ENCODE measurements around the gene DYNLT4. TPM values are rescaled to one million over a fixed set of nuclear protein-coding genes. Genes with fewer than 3 reads are reported as not detected.

DYNLT4 gene
- total and polyA plus RNA-seq, 4 donors = 0.29 to 0.50 TPM; not detected in 2

DNA sequence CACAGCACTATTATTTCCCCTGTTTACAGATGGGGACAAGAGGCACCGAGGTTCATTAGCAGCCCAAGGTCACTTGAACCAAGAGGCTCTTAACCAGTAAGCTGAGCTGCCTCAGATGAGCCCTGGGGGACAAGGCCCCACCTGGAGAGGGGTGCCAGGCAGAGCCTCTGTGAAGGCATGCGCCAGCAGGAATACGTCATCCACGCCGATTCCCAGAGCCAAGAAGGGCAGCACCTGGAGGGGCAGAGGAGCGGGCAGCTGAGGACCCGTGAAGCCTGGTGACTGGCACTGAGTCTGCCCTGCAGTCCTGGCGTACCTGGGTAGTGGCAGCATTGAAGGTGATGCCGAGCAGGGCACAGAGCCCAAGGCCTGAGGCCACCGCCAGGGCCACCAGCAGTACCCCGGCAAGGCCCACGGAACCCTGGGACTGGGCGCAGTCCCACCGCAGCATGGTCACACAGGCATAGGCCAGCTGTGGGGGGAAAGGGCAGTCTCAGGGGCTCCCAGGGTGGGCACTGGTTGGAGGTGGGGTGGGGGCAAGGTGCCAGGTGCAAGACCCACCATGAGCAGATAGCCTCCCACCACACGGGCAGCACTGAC, 21.8 kb upstream of the DYNLT4 start:
- no peak for TF ChIP-seq SP1 (IDR thresholded peaks at IDR 0.05)
- TF ChIP-seq JUND (IDR thresholded peaks at IDR 0.05) = no peak
- no peak for TF ChIP-seq CTCF (IDR thresholded peaks at IDR 0.05; ENCODE audit: low read depth, low read length, missing input control)
- no peak for TF ChIP-seq FOXA1 (IDR thresholded peaks at IDR 0.05)
- TF ChIP-seq EGR1 (IDR thresholded peaks at IDR 0.05; ENCODE audit: low read depth in 2 of 2) = no peak
- TF ChIP-seq MAX (IDR thresholded peaks at IDR 0.05) = no peak
- H3K36me3 ChIP-seq (ENCODE audit: control insufficient read depth in 4 of 4, insufficient read depth in 3 of 4, low read depth in 1 of 4, low read length in 3 of 4) = no peaks in the 10 kb centered on the region
- 98% methylated on average over 15 of the region's 15 CpGs for WGBS
- no peak overlapping the region for H3K27ac ChIP-seq (ENCODE audit: low read depth in 1 of 2, low read length in 2 of 2)
- no peak overlapping the region for H3K9ac ChIP-seq (ENCODE audit: low read depth in 1 of 2, low read length in 2 of 2)
- DNase-seq (ENCODE audit: low spot score) = no peak
- no peak overlapping the region for H3K4me3 ChIP-seq (ENCODE audit: low read depth in 1 of 3, low read length in 3 of 3)
- H3K27me3 ChIP-seq (ENCODE audit: control insufficient read depth in 4 of 4, insufficient read depth in 4 of 4, low read length in 3 of 4) = no peaks in the 10 kb centered on the region
- no peaks in the 10 kb centered on the region for H3K9me3 ChIP-seq (ENCODE audit: control insufficient read depth in 4 of 4, low read length in 3 of 4)
- H3K4me1 ChIP-seq (ENCODE audit: control insufficient read depth in 4 of 4, insufficient read depth in 4 of 4, low read length in 3 of 4) = peaks cover 0 to 3% (median 1%) of the 10 kb centered on the region in 4 donors

DNA sequence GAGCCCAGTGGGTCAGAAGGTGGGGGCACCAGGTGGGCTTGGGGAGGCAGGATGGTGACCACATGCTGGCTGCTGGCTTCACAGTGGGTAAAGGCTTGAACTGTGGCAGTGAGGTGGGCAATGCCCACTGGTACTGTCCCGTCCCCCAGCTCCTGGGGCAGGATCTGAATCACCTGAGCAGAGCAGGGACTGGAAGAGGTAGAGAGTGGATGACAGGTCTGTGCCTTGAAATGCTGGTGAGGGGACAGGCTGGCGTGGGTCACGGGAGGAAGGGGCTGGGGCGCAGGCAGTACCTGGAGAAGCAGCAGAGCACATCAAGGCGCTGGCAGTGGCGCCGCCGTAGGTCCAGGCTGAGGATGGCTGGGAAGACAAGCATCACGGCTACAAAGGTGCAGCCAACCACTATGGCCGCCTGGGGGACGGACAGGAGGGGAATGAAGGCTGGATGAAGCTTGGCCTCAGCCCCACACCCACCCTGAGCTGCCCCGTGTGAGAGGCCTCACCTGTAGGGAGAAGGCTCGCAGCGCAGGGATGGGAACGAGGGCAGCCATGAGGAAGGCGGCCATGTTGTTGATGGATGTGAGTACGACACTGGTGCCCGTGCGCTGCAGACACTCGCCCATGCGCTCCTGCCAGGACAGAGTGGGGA, 21.0 kb upstream of the DYNLT4 start:
- Histone ChIP-seq H3K36me3 (ENCODE audit: control insufficient read depth in 4 of 4, insufficient read depth in 3 of 4, low read depth in 1 of 4, low read length in 3 of 4) (no peaks in the 10 kb centered on the region), H3K9ac (ENCODE audit: low read depth in 1 of 2, low read length in 2 of 2) (no peak overlapping the region), H3K4me1 (ENCODE audit: control insufficient read depth in 4 of 4, insufficient read depth in 4 of 4, low read length in 3 of 4) (peaks cover 0 to 3% (median 1%) of the 10 kb centered on the region in 4 donors), H3K27me3 (ENCODE audit: control insufficient read depth in 4 of 4, insufficient read depth in 4 of 4, low read length in 3 of 4) (no peaks in the 10 kb centered on the region), H3K4me3 (ENCODE audit: low read depth in 1 of 3, low read length in 3 of 3) (no peak overlapping the region), H3K27ac (ENCODE audit: low read depth in 1 of 2, low read length in 2 of 2) (no peak overlapping the region), H3K9me3 (ENCODE audit: control insufficient read depth in 4 of 4, low read length in 3 of 4) (no peaks in the 10 kb centered on the region)
- no peak for DNase-seq (ENCODE audit: low spot score)
- no peak for TF ChIP-seq FOXA2 (IDR thresholded peaks at IDR 0.05)
- 98% methylated on average over 21 of the region's 21 CpGs for WGBS

DNA sequence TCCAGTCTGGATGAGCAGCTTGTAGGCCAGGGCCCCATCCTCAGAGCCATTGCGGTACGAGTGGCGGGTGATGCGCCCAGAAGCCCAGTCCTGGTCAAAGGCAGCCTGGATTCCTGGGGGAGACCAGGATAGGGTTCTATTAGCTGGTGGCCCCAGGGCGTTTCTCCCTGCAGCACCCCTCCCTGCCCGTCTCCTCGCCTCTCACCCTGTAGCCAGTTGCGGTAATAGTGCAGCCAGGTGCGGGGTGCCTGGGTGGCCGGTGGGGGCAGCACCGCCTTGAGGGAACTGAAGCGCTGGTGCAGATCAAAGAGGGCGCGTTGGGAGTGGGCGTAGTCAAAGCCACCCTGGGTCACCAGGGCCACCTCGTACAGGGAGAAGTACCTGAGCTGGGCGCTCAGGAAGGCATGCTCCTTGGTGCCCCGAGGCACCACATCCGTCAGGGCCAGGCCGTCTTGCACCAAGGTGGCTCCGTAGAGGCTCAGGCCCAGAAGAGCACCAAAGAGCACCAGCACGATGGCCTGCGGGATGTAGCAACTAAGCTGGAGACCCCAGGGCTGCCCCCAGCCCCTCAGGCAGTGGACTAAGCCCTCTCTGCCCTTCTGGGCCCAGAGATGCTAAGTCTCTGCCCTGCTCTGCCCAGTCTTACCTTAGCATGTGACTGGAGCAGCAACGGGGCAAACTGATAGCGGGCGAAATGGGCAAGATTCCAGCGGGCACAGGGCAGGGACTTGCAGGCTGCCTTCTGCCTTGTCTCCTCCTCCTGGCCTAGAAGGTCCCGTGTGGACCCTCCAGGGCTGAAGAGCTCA, 20.2 kb upstream of the DYNLT4 start:
- Histone ChIP-seq H3K4me1 (ENCODE audit: control insufficient read depth in 4 of 4, insufficient read depth in 4 of 4, low read length in 3 of 4) (peaks cover 0 to 3% (median 1%) of the 10 kb centered on the region in 4 donors), H3K27ac (ENCODE audit: low read depth in 1 of 2, low read length in 2 of 2) (no peak overlapping the region), H3K9me3 (ENCODE audit: control insufficient read depth in 4 of 4, low read length in 3 of 4) (no peaks in the 10 kb centered on the region), H3K27me3 (ENCODE audit: control insufficient read depth in 4 of 4, insufficient read depth in 4 of 4, low read length in 3 of 4) (no peaks in the 10 kb centered on the region), H3K9ac (ENCODE audit: low read depth in 1 of 2, low read length in 2 of 2) (no peak overlapping the region), H3K4me3 (ENCODE audit: low read depth in 1 of 3, low read length in 3 of 3) (no peak overlapping the region), H3K36me3 (ENCODE audit: control insufficient read depth in 4 of 4, insufficient read depth in 3 of 4, low read depth in 1 of 4, low read length in 3 of 4) (no peaks in the 10 kb centered on the region)
- DNase-seq (ENCODE audit: low spot score) = no peak
- 92% methylated on average over 28 of the region's 28 CpGs for WGBS
- no peak for TF ChIP-seq HNF4G (IDR thresholded peaks at IDR 0.05)
- no peak for TF ChIP-seq FOXA2 (IDR thresholded peaks at IDR 0.05)
- TF ChIP-seq MAX (IDR thresholded peaks at IDR 0.05) = no peak
- TF ChIP-seq YY1 (IDR thresholded peaks at IDR 0.05) = no peak
- TF ChIP-seq, protein P1, sequence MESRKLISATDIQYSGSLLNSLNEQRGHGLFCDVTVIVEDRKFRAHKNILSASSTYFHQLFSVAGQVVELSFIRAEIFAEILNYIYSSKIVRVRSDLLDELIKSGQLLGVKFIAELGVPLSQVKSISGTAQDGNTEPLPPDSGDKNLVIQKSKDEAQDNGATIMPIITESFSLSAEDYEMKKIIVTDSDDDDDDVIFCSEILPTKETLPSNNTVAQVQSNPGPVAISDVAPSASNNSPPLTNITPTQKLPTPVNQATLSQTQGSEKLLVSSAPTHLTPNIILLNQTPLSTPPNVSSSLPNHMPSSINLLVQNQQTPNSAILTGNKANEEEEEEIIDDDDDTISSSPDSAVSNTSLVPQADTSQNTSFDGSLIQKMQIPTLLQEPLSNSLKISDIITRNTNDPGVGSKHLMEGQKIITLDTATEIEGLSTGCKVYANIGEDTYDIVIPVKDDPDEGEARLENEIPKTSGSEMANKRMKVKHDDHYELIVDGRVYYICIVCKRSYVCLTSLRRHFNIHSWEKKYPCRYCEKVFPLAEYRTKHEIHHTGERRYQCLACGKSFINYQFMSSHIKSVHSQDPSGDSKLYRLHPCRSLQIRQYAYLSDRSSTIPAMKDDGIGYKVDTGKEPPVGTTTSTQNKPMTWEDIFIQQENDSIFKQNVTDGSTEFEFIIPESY (IDR thresholded peaks at IDR 0.05) = no peak
- TF ChIP-seq ATF3 (IDR thresholded peaks at IDR 0.05) = no peak
- TF ChIP-seq FOXA1 (IDR thresholded peaks at IDR 0.05) = no peak
- TF ChIP-seq SP1 (IDR thresholded peaks at IDR 0.05) = no peak
- TF ChIP-seq EGR1 (IDR thresholded peaks at IDR 0.05; ENCODE audit: low read depth in 2 of 2) = no peak
- TF ChIP-seq JUND (IDR thresholded peaks at IDR 0.05) = no peak
- TF ChIP-seq RAD21 (IDR thresholded peaks at IDR 0.05) = no peak
- TF ChIP-seq CTCF (IDR thresholded peaks at IDR 0.05; ENCODE audit: low read depth, low read length, missing input control) = no peak
- TF ChIP-seq TAF1 (conservative IDR thresholded peaks at IDR 0.05) = no peak
